HCT116 (cell line): Measurements from ENCODE around the gene NF1. TPM values are rescaled to one million over a fixed set of nuclear protein-coding genes. Genes with fewer than 3 reads are reported as not detected.

Experiments
- ATAC-seq: fragments of 200-7000 bp; cut with Tn5 transposase; 2 replicates; pipeline ENCODE4 v1.9.1; 2020; ENCODE audit warnings: mild to moderate bottlenecking, moderate library complexity
- BruUV-seq: library from RNA; stranded (reverse); fragments of 400-500 nt; replicated peaks from 2 replicates; lab custom pipeline; 2021; lab: Mats Ljungman, UMichigan
- CTCF ChIA-PET: fragments of 300-600 bp; sonication (Branson Sonifier 250); formaldehyde crosslinking; loops from one replicate; lab custom pipeline; 2021; ENCODE audit warnings: antibody characterized with exemption; lab: Charles Lee
- POLR2A ChIA-PET: fragments of 300-600, 350-600 bp; sonication (Branson Sonifier 250); formaldehyde crosslinking; loops from one replicate; lab custom pipeline; 2021; ENCODE audit warnings: antibody characterized with exemption; lab: Charles Lee
- RAD21 ChIA-PET, 2 experiments: fragments of 300-600 bp; sonication (Branson Sonifier 250); formaldehyde crosslinking; loops; one replicate each; lab custom pipeline; 2023; ENCODE audit warnings: low total read pairs in 2 of 2; ENCODE audit not compliant: uncharacterized antibody in 2 of 2, unreplicated experiment in 2 of 2, low non-redundant PET in 1 of 2; lab: Charles Lee
- DNase-seq: peaks from one replicate; pipeline ENCODE4 v3.0.0-alpha.2; 2010; ENCODE audit warnings: low read depth, low spot score
- H2AFZ ChIP-seq: fragments of 200-600 bp; shearing (Covaris generic), sonication (generic); 2 replicates; pipeline ENCODE4 v1.6.1; 2017; ENCODE audit warnings: low read depth, mixed run types, mixed read lengths, antibody characterized with exemption, low read length; ENCODE audit not compliant: poor library complexity, severe bottlenecking
- H3K27ac ChIP-seq: 2 replicates; pipeline ENCODE4 v1.5.1; 2012; ENCODE audit warnings: low read depth, low read length
- H3K27me3 ChIP-seq: fragments of 200-600 bp; sonication (generic); 2 replicates; pipeline ENCODE4 v1.6.1; 2016; ENCODE audit warnings: mixed run types, low read length, mixed read lengths; ENCODE audit not compliant: insufficient read depth
- H3K36me3 ChIP-seq, 2 experiments: fragments of 200-500 bp in 1 of 2; fragments of 200-600 bp in 1 of 2; sonication (Bioruptor generic) in 1 of 2; sonication (generic) in 1 of 2; 2 replicates each; pipeline versions ENCODE4 v1.5.1 to v1.6.1; 2014 to 2016; ENCODE audit warnings: low read length in 2 of 2, inconsistent platforms in 1 of 2, mixed read lengths in 1 of 2, mixed run types in 1 of 2; ENCODE audit not compliant: insufficient read depth in 2 of 2, control insufficient read depth in 1 of 2
- H3K4me1 ChIP-seq, 2 experiments: fragments of 200-600 bp in 1 of 2; sonication (generic) in 1 of 2; 2 replicates each; pipeline versions ENCODE4 v1.5.1 to v1.6.1; 2012 to 2017; ENCODE audit warnings: low read length in 2 of 2, inconsistent platforms in 1 of 2, mild to moderate bottlenecking in 1 of 2, mixed read lengths in 1 of 2, mixed run types in 1 of 2, moderate library complexity in 1 of 2; ENCODE audit not compliant: insufficient read depth in 2 of 2, control insufficient read depth in 1 of 2
- H3K4me2 ChIP-seq: fragments of 200-600 bp; sonication (generic); 2 replicates; pipeline ENCODE4 v1.6.1; 2017; ENCODE audit warnings: mixed run types, low read length, mixed read lengths
- H3K4me3 ChIP-seq, 2 experiments: fragments of 200-600 bp in 1 of 2; sonication (generic) in 1 of 2; replicated peaks in 1 of 2; 2 replicates each; pipeline ENCODE4 v1.5.1; 2011 to 2016; ENCODE audit warnings: low read length in 2 of 2, control low read depth in 1 of 2, low read depth in 1 of 2, mild to moderate bottlenecking in 1 of 2, mixed read lengths in 1 of 2, mixed run types in 1 of 2
- H3K79me2 ChIP-seq: fragments of 200-600 bp; sonication (generic); 2 replicates; pipeline ENCODE4 v1.6.1; 2017; ENCODE audit warnings: mild to moderate bottlenecking, mixed run types, low read length, moderate library complexity, mixed read lengths; ENCODE audit not compliant: insufficient read depth
- H3K9ac ChIP-seq: fragments of 200-600 bp; sonication (generic); 2 replicates; pipeline ENCODE4 v1.6.1; 2016; ENCODE audit warnings: low read length, mixed read lengths
- H3K9me2 ChIP-seq: fragments of 200-600 bp; sonication (generic), shearing (Covaris generic); 2 replicates; pipeline ENCODE4 v1.6.1; 2017; ENCODE audit warnings: mixed run types, mild to moderate bottlenecking, moderate library complexity; ENCODE audit not compliant: insufficient read depth
- H3K9me3 ChIP-seq, 2 experiments: fragments of 200-500 bp in 1 of 2; fragments of 200-600 bp in 1 of 2; sonication (Bioruptor generic) in 1 of 2; sonication (generic) in 1 of 2; 2 replicates each; pipeline ENCODE4 v1.6.1; 2014 to 2017; ENCODE audit warnings: low read length in 2 of 2, mixed read lengths in 2 of 2, inconsistent platforms in 1 of 2, low read depth in 1 of 2, mild to moderate bottlenecking in 1 of 2, mixed run types in 1 of 2, moderate library complexity in 1 of 2; ENCODE audit not compliant: control insufficient read depth in 1 of 2, insufficient read depth in 1 of 2
- H4K20me1 ChIP-seq: fragments of 200-600 bp; sonication (generic), shearing (Covaris generic); 2 replicates; pipeline ENCODE4 v1.6.1; 2017; ENCODE audit warnings: mixed run types, mild to moderate bottlenecking, moderate library complexity; ENCODE audit not compliant: insufficient read depth
- CEBPB ChIP-seq: IDR thresholded peaks from 2 replicates; pipeline ENCODE4 v1.6.1; 2012; ENCODE audit warnings: low read depth
- ELF1 ChIP-seq: IDR thresholded peaks from 2 replicates; pipeline ENCODE4 v1.6.1; 2012; ENCODE audit warnings: low read depth, borderline replicate concordance
- EZH2 ChIP-seq: fragments of 200-600 bp; sonication (generic); IDR thresholded peaks from 2 replicates; pipeline ENCODE4 v1.6.1; 2017; ENCODE audit warnings: antibody characterized with exemption, mixed run types
- EZH2phosphoT487 ChIP-seq: fragments of 200-600 bp; IDR thresholded peaks from 2 replicates; pipeline ENCODE4 v1.6.1; 2018; ENCODE audit warnings: antibody characterized with exemption, borderline replicate concordance
- JUND ChIP-seq: IDR thresholded peaks from 2 replicates; pipeline ENCODE4 v1.6.1; 2012
- POLR2A ChIP-seq: IDR thresholded peaks from 2 replicates; pipeline ENCODE4 v1.7.0; 2011; ENCODE audit warnings: borderline replicate concordance; ENCODE audit not compliant: insufficient read depth, insufficient read length; ENCODE audit errors: extremely low read depth
- POLR2AphosphoS5 ChIP-seq: IDR thresholded peaks from 2 replicates; pipeline ENCODE4 v1.6.1; 2011; ENCODE audit warnings: mild to moderate bottlenecking, low read depth, low read length, moderate library complexity
- SIN3A ChIP-seq: IDR thresholded peaks from 2 replicates; pipeline ENCODE4 v1.6.1; 2012; ENCODE audit warnings: low read depth
- SRF ChIP-seq: IDR thresholded peaks from 2 replicates; pipeline ENCODE4 v1.6.1; 2012; ENCODE audit warnings: low read depth
- YY1 ChIP-seq: IDR thresholded peaks from 2 replicates; pipeline ENCODE4 v1.6.1; 2011; ENCODE audit warnings: low read length, low read depth, moderate library complexity, mild to moderate bottlenecking; ENCODE audit not compliant: insufficient replicate concordance; ENCODE audit errors: extremely low read depth
- ZNF274 ChIP-seq: fragments of 200-500 bp; sonication (Bioruptor generic); IDR thresholded peaks from 2 replicates; pipeline ENCODE4 v1.6.1; 2014; ENCODE audit warnings: mild to moderate bottlenecking, low read depth, low read length, inconsistent platforms
- intact Hi-C: fragments of 100-400 bp; cut with micrococcal nuclease; formaldehyde crosslinking; loops from 2 replicates; pipeline ENCODE4 v1.10.0; 2022
- total RNA-seq: library from RNA; stranded (reverse); gene quantifications from one replicate; pipeline ENCODE4 v1.2.1, GENCODE V29; 2021; ENCODE audit not compliant: unreplicated experiment
- TF ChIP-seq, protein P1 (sequence below): IDR thresholded peaks from 2 replicates; pipeline ENCODE4 v1.6.1; 2012
- TF ChIP-seq, protein P2 (sequence below): IDR thresholded peaks from 2 replicates; pipeline ENCODE4 v1.6.1; 2012; ENCODE audit warnings: low read depth
- TF ChIP-seq, protein P3 (sequence below): IDR thresholded peaks from 2 replicates; pipeline ENCODE4 v1.6.1; 2012

NF1 gene
- total RNA-seq, 1 experiment from 2014 or later: 20.8 TPM

DNA sequence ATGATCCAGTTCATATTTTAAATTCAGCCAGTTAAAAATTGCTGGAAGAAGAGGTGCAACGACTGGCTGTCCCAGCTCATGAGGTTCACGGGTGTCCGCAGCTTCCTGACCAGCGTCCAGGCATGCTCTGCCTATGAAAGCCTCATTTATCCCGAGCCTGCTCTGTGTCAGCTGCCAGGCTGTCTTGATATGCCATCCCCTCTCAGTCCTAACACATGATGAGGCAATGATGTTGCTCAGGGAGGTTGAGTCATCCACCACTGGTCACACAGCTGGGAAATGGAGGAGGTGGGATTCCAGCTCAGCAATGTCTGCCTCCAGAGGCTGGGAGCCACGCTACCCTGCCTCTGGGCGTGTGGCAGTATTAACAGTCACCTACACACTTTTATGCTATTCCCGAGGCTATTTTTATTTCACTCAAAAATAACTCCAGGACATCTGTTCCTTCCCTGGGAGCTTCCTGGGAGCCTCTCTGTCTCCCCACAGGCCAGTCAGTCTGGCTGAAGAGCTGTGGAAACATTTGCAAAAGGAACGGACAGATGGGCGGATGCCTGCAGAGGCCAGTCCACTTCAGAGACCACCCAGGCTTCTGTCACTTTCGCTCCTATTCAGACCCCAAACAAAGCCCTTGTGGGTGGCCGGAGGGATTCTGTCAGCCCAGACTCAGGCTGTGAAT is 319.2 kb downstream of the NF1 start:
- Histone ChIP-seq H3K9ac (no peak overlapping the region), H3K4me3 (no peak overlapping the region), H2AFZ (no peak overlapping the region), H3K27ac (no peak overlapping the region), H3K27me3 (no peaks in the 10 kb centered on the region), H3K9me3 (no peaks in the 10 kb centered on the region), H4K20me1 (no peaks in the 10 kb centered on the region), H3K36me3 (no peaks in the 10 kb centered on the region), H3K9me2 (no peaks in the 10 kb centered on the region), H3K4me1 (no peaks in the 10 kb centered on the region), H3K4me2 (no peak overlapping the region), H3K79me2 (no peaks in the 10 kb centered on the region)
- ChIA-PET CTCF (interaction anchor here (1.4 kb wide), 1 partner anchor 23 kb away, joined by 3 read pairs; no protein-coding TSS in a partner anchor), RAD21 (interaction anchor here in 1 of 2 experiments (0.6 kb wide), 1 partner anchor 420 kb away, joined by 3 read pairs; no protein-coding TSS in a partner anchor), POLR2A (no interaction called here)
- DNase-seq: no peak
- no peak for ATAC-seq
- TF ChIP-seq SIN3A (no peak), POLR2A (no peak), YY1 (no peak), ELF1 (no peak), CEBPB (no peak), EZH2 (no peak), SRF (no peak), ZNF274 (no peak), POLR2AphosphoS5 (no peak), EZH2phosphoT487 (no peak), JUND (no peak)
- TF ChIP-seq, protein P1, sequence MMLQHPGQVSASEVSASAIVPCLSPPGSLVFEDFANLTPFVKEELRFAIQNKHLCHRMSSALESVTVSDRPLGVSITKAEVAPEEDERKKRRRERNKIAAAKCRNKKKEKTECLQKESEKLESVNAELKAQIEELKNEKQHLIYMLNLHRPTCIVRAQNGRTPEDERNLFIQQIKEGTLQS: no peak
- TF ChIP-seq, protein P2, sequence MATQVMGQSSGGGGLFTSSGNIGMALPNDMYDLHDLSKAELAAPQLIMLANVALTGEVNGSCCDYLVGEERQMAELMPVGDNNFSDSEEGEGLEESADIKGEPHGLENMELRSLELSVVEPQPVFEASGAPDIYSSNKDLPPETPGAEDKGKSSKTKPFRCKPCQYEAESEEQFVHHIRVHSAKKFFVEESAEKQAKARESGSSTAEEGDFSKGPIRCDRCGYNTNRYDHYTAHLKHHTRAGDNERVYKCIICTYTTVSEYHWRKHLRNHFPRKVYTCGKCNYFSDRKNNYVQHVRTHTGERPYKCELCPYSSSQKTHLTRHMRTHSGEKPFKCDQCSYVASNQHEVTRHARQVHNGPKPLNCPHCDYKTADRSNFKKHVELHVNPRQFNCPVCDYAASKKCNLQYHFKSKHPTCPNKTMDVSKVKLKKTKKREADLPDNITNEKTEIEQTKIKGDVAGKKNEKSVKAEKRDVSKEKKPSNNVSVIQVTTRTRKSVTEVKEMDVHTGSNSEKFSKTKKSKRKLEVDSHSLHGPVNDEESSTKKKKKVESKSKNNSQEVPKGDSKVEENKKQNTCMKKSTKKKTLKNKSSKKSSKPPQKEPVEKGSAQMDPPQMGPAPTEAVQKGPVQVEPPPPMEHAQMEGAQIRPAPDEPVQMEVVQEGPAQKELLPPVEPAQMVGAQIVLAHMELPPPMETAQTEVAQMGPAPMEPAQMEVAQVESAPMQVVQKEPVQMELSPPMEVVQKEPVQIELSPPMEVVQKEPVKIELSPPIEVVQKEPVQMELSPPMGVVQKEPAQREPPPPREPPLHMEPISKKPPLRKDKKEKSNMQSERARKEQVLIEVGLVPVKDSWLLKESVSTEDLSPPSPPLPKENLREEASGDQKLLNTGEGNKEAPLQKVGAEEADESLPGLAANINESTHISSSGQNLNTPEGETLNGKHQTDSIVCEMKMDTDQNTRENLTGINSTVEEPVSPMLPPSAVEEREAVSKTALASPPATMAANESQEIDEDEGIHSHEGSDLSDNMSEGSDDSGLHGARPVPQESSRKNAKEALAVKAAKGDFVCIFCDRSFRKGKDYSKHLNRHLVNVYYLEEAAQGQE: no peak
- TF ChIP-seq, protein P3, sequence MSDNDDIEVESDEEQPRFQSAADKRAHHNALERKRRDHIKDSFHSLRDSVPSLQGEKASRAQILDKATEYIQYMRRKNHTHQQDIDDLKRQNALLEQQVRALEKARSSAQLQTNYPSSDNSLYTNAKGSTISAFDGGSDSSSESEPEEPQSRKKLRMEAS: no peak
- BruUV-seq: no TSS peak
- intact Hi-C loops: no loop called here
